Activated T-helper 1 cell treated with anti-CD3 and anti-CD28 coated beads, Interleukin-2, amount 50 U/mL, for 16 hours (primary cell): ENCODE results near the gene STAM2.
A peak's percentile ranks its signal among the peaks of the same experiment; 100 is the strongest.
"Not testable (repeated sequence)": the region's sequence is repeated elsewhere in the genome, so short reads cannot be mapped to it uniquely, and the experiment has no call there.

ENCODE experiments used
- DNase-seq, 2 donors: peaks; one replicate each; pipeline ENCODE4 v3.0.0-alpha.2; 2020; ENCODE audit warnings: low read depth in 1 of 2, low spot score in 1 of 2

Gene STAM2

GRCh38 chr2:152175368-152176112 lies at the start of gene STAM2:
Gene STAM2 (minus strand): TSS chr2:152175763. CDS start chr2:152175642, 121 bp downstream.
- DNase-seq, result peak; percentile 87 to 88

DNA sequence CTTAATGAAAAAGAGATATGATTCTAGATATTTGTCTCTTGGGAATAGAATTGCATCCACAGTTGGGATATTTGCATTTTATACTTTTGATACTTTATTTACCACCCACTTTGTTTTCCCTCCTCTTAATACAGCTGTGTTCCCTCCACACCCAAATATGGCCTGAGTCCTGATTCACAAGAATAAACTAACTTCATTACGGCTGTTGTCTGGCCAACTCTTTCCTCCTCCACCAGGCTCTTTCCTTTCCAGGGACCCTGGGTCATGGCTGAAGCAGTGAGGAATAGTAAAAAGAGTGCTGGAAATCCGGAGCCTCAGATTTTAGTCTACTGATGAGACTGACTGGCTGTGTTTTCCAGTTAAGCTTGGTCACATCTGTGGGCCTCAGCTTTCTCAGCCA lies 48.4 kb upstream of the STAM2 start:
- DNase-seq, result no peak

DNA sequence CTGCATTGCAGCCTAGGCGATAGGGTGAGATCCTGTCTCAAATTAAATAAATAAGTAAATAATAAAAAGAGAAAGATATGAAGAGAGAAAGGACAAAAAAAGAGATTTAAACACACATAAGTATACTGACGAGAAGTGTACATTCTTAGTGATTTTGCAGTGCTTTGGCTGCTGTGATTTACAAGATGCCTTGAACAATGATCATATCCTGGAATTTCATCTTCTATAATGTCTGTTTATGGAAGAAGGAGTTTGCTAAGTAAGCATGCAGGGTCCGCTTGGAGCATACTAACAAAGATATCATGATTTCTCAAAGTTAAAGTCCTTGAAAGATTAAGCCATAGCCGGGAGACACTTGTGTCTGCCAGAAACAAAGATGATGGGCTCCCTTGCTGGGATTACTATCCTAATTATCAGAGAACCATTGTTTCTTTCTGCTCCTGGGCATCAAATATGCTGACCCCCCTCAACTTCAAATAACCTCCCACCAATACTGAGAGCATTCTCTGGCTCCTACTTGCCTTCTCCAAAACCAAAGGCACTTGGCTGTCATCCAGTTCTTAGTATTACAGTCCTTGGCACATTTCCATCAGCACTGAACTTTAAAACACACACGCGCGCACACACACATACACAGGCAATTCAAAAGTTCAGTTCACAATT lies 47.5 kb upstream of the STAM2 start:
- no peak for DNase-seq

GRCh38 chr2:152221839-152222238 lies 46.3 kb upstream of the STAM2 start:
- DNase-seq, result no peak

- no peak for DNase-seq
Observed at GRCh38 chr2:152219077-152219828, 43.7 kb upstream of the STAM2 start.

- DNase-seq, result no peak
Observed at GRCh38 chr2:152201466-152201830, 25.9 kb upstream of the STAM2 start.

GRCh38 chr2:152200565-152201465 lies 25.3 kb upstream of the STAM2 start:
- no peak for DNase-seq

- no peak for DNase-seq
Observed at GRCh38 chr2:152200101-152200500, 24.5 kb upstream of the STAM2 start.

DNA sequence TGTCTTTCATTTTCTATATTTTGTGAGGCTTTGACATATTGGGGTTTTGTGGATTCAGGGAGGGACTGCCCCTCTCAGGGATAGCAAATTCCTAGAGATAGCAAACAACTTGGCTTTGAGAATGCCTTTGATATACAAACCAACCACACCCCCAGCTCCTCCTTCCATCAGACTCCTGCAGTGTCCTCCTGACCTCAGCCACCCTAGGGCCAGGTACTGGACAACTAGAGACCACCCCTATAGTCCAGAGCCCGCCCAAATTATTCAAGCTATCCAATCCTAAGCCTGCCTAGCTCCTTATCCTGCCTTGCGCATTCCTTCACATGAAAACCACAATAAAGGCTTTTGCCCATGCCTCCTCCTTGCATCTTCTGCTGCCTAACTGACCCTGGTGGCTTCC lies 22.9 kb upstream of the STAM2 start:
- no peak for DNase-seq

GRCh38 chr2:152197508-152198284 lies 22.1 kb upstream of the STAM2 start:
- not testable (repeated sequence) for DNase-seq

- no peak for DNase-seq
Observed at GRCh38 chr2:152189622-152190495, 14.3 kb upstream of the STAM2 start.

- DNase-seq, result not testable (repeated sequence)
Observed at GRCh38 chr2:152186808-152187207, 11.2 kb upstream of the STAM2 start.

DNA sequence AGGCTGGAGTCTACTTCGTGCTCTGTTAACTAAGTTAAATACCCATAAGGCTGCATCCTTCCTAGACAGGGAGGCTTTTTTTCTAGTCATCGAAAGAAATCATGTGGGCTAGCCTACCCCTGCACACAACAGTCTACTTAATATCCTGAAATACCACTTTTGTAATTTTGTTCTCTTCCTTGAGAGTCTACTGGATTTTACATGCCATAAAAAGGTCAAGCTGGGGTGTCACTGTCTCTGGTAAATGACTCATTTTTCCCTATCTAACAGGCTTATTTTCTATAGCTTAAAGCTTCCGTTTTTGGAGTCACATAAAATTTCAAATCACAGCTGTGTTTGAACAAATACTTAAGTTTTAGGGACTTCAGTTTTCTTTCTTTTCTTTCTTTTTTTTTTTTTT lies 10.7 kb upstream of the STAM2 start:
- no peak for DNase-seq

DNA sequence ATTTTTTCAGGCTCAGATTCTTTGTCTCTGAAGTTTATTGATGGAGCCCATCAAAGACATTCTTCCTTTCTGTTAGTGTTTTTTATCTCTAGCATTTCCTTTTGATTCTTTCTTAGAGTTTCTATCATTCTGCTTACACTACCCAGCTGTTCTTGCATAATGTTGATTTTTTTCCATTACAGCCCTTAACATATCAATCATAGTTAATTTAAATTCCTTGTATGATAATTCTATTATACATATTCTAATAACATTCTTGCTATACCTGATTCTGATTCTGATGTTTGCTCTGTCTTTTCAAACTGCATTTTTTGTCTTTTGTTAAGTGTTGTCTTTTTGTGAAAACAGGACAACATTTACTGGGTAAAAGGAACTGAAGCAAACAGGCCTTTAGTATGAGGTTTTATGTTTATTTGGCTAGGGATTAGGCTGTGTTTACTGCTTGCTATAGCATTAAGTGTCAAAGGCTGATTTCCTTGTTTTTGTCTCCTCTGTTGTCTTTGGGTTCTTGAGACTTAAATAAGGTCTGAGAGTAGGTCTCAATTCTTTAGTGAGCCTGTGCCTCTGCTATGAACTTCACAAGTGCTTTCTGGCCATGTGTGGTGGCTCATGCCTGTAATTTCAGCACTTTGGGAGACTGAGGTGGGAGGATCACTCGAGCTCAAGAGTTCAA lies 8.0 kb upstream of the STAM2 start:
- DNase-seq, result no peak

DNA sequence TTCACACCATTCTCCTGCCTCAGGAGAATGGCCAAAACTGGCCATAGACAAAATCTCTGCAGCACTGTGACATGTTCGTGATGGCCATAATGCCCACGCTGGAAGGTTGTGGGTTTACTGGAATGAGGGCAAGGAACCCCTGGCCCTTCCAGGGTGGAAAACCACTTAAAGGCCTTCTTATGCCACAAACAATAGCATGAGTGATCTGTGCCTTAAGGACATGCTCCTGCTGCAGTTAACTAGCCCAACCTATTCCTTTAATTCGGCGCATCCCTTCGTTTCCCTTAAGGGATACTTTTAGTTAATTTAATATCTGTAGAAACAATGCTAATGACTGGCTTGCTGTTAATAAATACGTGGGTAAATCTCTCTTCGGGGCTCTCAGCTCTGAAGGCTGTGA lies 2.1 kb upstream of the STAM2 start:
- not testable (repeated sequence) for DNase-seq

DNA sequence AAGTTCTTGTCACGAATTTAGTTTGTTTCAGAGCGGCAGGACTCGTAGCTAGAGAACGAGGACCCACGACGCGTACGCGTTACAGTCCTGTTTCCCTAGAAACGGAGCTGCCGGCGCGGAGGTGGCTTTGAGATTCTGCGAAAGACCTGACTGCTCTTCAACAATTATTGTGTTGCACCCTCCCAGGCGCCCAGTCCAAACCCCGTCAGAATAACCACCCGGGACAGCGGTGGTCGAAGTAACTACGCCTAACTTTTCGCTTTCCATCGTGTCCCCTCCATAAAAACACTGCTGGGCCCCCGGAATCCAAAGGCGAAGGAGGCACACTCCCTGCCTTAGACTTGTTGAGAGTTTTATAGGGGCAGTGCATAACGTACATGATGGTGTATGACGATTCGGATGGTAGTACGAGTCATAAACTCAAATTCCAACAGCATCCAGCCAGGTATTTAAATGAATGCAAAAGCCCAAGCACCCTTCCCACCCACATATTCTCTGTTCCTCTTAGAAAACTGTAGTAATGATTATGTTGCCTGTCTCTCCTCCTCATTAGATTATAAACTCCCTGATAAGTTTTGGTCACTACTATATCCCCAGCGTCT lies 651 bp upstream of the STAM2 start:
- DNase-seq, result no peak

- no peak for DNase-seq
Observed at GRCh38 chr2:152175012-152175367, 573 bp downstream of the STAM2 start.

GRCh38 chr2:152174574-152174973 lies 989 bp downstream of the STAM2 start:
- no peak for DNase-seq
